H1 (cell line): ENCODE results near the gene ADAMTS16. TPM values are rescaled to one million over a fixed set of nuclear protein-coding genes. Genes with fewer than 3 reads are reported as not detected.

ENCODE experiments used
- CTCF ChIA-PET: fragments of 300-600 bp; sonication (Branson Sonifier 250); formaldehyde crosslinking; loops from one replicate; lab custom pipeline; 2021; ENCODE audit not compliant: partially characterized antibody; lab: Charles Lee
- POLR2A ChIA-PET: fragments of 300-600 bp; sonication (Branson Sonifier 250); formaldehyde crosslinking; loops from one replicate; lab custom pipeline; 2021; ENCODE audit warnings: inconsistent platforms; ENCODE audit not compliant: partially characterized antibody; lab: Charles Lee
- DNase-seq, 2 experiments: peaks; one replicate each; pipeline versions ENCODE4 v3.0.0 to v3.0.0-alpha.2; 2010 to 2022; ENCODE audit warnings: low spot score in 2 of 2, low read depth in 1 of 2, mixed read lengths in 1 of 2
- FAIRE-seq: peaks from 2 replicates; lab custom pipeline; 2011; peaks lifted over from hg19 to GRCh38; lab: Jason Lieb, UNC
- H2AFZ ChIP-seq: 2 replicates; pipeline ENCODE4 v1.8.1; 2012; ENCODE audit warnings: low read length, inconsistent platforms
- H2AK5ac ChIP-seq: 2 replicates; pipeline ENCODE4 v1.6.1; 2013; ENCODE audit warnings: low read depth, low read length
- H2BK120ac ChIP-seq: replicated peaks from 2 replicates; pipeline ENCODE3; 2013; ENCODE audit warnings: low read depth, low read length, inconsistent platforms
- H2BK12ac ChIP-seq: 2 replicates; pipeline ENCODE4 v1.6.1; 2013; ENCODE audit warnings: low read depth, low read length
- H2BK15ac ChIP-seq: 2 replicates; pipeline ENCODE4 v1.6.1; 2013; ENCODE audit warnings: low read length
- H2BK20ac ChIP-seq: 2 replicates; pipeline ENCODE4 v1.6.1; 2013; ENCODE audit warnings: low read length
- H2BK5ac ChIP-seq: 2 replicates; pipeline ENCODE4 v1.6.1; 2013; ENCODE audit warnings: low read depth, low read length
- H3K14ac ChIP-seq: 2 replicates; pipeline ENCODE4 v1.6.1; 2013; ENCODE audit warnings: inconsistent platforms; ENCODE audit not compliant: insufficient read length
- H3K18ac ChIP-seq: 2 replicates; pipeline ENCODE4 v1.6.1; 2013; ENCODE audit warnings: low read length; ENCODE audit errors: extremely low read depth
- H3K23ac ChIP-seq: 2 replicates; pipeline ENCODE4 v1.6.1; 2013; ENCODE audit warnings: inconsistent platforms; ENCODE audit not compliant: insufficient read length
- H3K23me2 ChIP-seq: 2 replicates; pipeline ENCODE4 v1.6.1; 2013; ENCODE audit warnings: low read depth, low read length
- H3K27ac ChIP-seq: 2 replicates; pipeline ENCODE4 v1.6.1; 2011; ENCODE audit warnings: low read depth, low read length, inconsistent platforms
- H3K27me3 ChIP-seq, 4 experiments: replicated peaks in 1 of 4; 1 replicate in 1 of 4; 2 replicates in 3 of 4; pipeline versions ENCODE4 v1.6.1 to v1.8.1; 2011 to 2013; ENCODE audit warnings: low read length in 3 of 4, mild to moderate bottlenecking in 3 of 4, inconsistent platforms in 2 of 4, mixed read lengths in 2 of 4, moderate library complexity in 1 of 4; ENCODE audit not compliant: control insufficient read depth in 3 of 4, insufficient read depth in 3 of 4; ENCODE audit errors: extremely low read depth in 1 of 4
- H3K36me3 ChIP-seq, 4 experiments: 2 replicates each; pipeline versions ENCODE4 v1.6.1 to v1.8.1; 2011 to 2013; ENCODE audit warnings: mild to moderate bottlenecking in 4 of 4, low read length in 3 of 4, moderate library complexity in 2 of 4, control low read depth in 1 of 4, inconsistent platforms in 1 of 4; ENCODE audit not compliant: insufficient read depth in 4 of 4, control insufficient read depth in 2 of 4
- H3K4ac ChIP-seq: replicated peaks from 2 replicates; pipeline ENCODE3; 2013; ENCODE audit warnings: low read length, low read depth, mixed read lengths, inconsistent platforms; ENCODE audit not compliant: insufficient read length
- H3K4me1 ChIP-seq, 4 experiments: replicated peaks in 1 of 4; 1 replicate in 1 of 4; 2 replicates in 3 of 4; pipeline versions ENCODE4 v1.6.1 to v1.8.1; 2011 to 2013; ENCODE audit warnings: low read length in 3 of 4, inconsistent platforms in 2 of 4, mixed read lengths in 1 of 4; ENCODE audit not compliant: insufficient read depth in 4 of 4, control insufficient read depth in 3 of 4
- H3K4me2 ChIP-seq, 2 experiments: 2 replicates each; pipeline versions ENCODE4 v1.6.1 to v1.8.1; 2011 to 2013; ENCODE audit warnings: low read depth in 2 of 2, low read length in 2 of 2, control low read depth in 1 of 2, inconsistent platforms in 1 of 2, mild to moderate bottlenecking in 1 of 2; ENCODE audit not compliant: insufficient read depth in 1 of 2
- H3K4me3 ChIP-seq, 4 experiments: fragments of 200-600, 300-600 bp in 1 of 4; sonication (generic), shearing (Covaris generic), sonication (Bioruptor Twin) in 1 of 4; 2 replicates each; pipeline versions ENCODE4 v1.5.1 to v1.8.1; 2011 to 2016; ENCODE audit warnings: low read length in 4 of 4, low read depth in 3 of 4, control low read depth in 2 of 4, inconsistent platforms in 2 of 4, mild to moderate bottlenecking in 2 of 4, mixed read lengths in 1 of 4, moderate library complexity in 1 of 4; ENCODE audit not compliant: insufficient read depth in 2 of 4; ENCODE audit errors: extremely low read depth in 1 of 4
- H3K56ac ChIP-seq: replicated peaks from 2 replicates; pipeline ENCODE3; 2013; ENCODE audit warnings: low read depth, mild to moderate bottlenecking, mixed read lengths, low read length, inconsistent platforms; ENCODE audit not compliant: insufficient read length
- H3K79me1 ChIP-seq: 2 replicates; pipeline ENCODE4 v1.6.1; 2013; ENCODE audit warnings: low read depth, low read length, control low read depth
- H3K79me2 ChIP-seq, 2 experiments: 2 replicates each; pipeline versions ENCODE4 v1.6.1 to v1.8.1; 2012 to 2013; ENCODE audit warnings: low read length in 2 of 2, mild to moderate bottlenecking in 2 of 2, inconsistent platforms in 1 of 2; ENCODE audit not compliant: insufficient read depth in 2 of 2, control insufficient read depth in 1 of 2
- H3K9ac ChIP-seq, 4 experiments: replicated peaks in 1 of 4; 1 replicate in 1 of 4; 2 replicates in 3 of 4; pipeline versions ENCODE4 v1.6.1 to v1.8.1; 2011 to 2013; ENCODE audit warnings: low read depth in 3 of 4, low read length in 3 of 4, control low read depth in 2 of 4, mild to moderate bottlenecking in 2 of 4, moderate library complexity in 2 of 4, inconsistent platforms in 1 of 4; ENCODE audit errors: extremely low read depth in 1 of 4
- H3K9me3 ChIP-seq, 2 experiments: 2 replicates each; pipeline versions ENCODE4 v1.6.1 to v1.8.1; 2012 to 2013; ENCODE audit warnings: mild to moderate bottlenecking in 2 of 2, moderate library complexity in 2 of 2, control low read depth in 1 of 2, inconsistent platforms in 1 of 2, low read depth in 1 of 2, low read length in 1 of 2, mixed read lengths in 1 of 2; ENCODE audit not compliant: insufficient read depth in 2 of 2
- H4K20me1 ChIP-seq, 2 experiments: replicated peaks in 1 of 2; 2 replicates each; pipeline versions ENCODE3 to v1.8.1; 2011 to 2013; ENCODE audit warnings: inconsistent platforms in 2 of 2, low read length in 2 of 2, mild to moderate bottlenecking in 1 of 2; ENCODE audit not compliant: insufficient read depth in 2 of 2, control insufficient read depth in 1 of 2
- H4K5ac ChIP-seq: 2 replicates; pipeline ENCODE4 v1.6.1; 2013; ENCODE audit warnings: low read length, low read depth, mixed read lengths, inconsistent platforms; ENCODE audit not compliant: insufficient read length
- H4K8ac ChIP-seq: 2 replicates; pipeline ENCODE4 v1.8.0; 2013; ENCODE audit warnings: mild to moderate bottlenecking, moderate library complexity, low read length, inconsistent platforms; ENCODE audit not compliant: insufficient read depth; ENCODE audit errors: extremely low read depth
- H4K91ac ChIP-seq: replicated peaks from 2 replicates; pipeline ENCODE3; 2013; ENCODE audit warnings: low read length, mixed read lengths, inconsistent platforms; ENCODE audit not compliant: insufficient read length
- ASH2L ChIP-seq: fragments of 200-600, 300-600 bp; sonication (generic); IDR thresholded peaks from one replicate; pipeline ENCODE4 v1.7.1; 2017; ENCODE audit warnings: low read length
- CEBPB ChIP-seq: IDR thresholded peaks from 2 replicates; pipeline ENCODE4 v1.6.1; 2012; ENCODE audit warnings: low read depth, low read length
- CTCF ChIP-seq, 3 experiments: IDR thresholded peaks; 1 replicate in 2 of 3; 2 replicates in 1 of 3; pipeline versions ENCODE4 v1.5.1 to v1.6.1; 2011; ENCODE audit warnings: low read length in 3 of 3, mild to moderate bottlenecking in 3 of 3, inconsistent platforms in 2 of 3, low read depth in 1 of 3, moderate library complexity in 1 of 3; ENCODE audit not compliant: insufficient read depth in 1 of 3; ENCODE audit errors: control extremely low read depth in 1 of 3
- MAFK ChIP-seq: IDR thresholded peaks from 2 replicates; pipeline ENCODE4 v1.6.1; 2012; ENCODE audit warnings: low read depth, mild to moderate bottlenecking, improper control_type of control experiment, low read length
- NANOG ChIP-seq: IDR thresholded peaks from 2 replicates; pipeline ENCODE4 v1.6.1; 2011; ENCODE audit warnings: low read length, low read depth, mild to moderate bottlenecking, inconsistent platforms; ENCODE audit not compliant: insufficient read depth, poor library complexity, severe bottlenecking
- POLR2A ChIP-seq, 2 experiments: IDR thresholded peaks; 1 replicate in 1 of 2; 2 replicates in 1 of 2; pipeline ENCODE4 v1.6.1; 2011; ENCODE audit warnings: low read depth in 2 of 2, low read length in 2 of 2, mild to moderate bottlenecking in 2 of 2; ENCODE audit errors: control extremely low read depth in 1 of 2
- POU5F1 ChIP-seq: IDR thresholded peaks from 2 replicates; pipeline ENCODE4 v1.6.1; 2011; ENCODE audit warnings: low read depth, mild to moderate bottlenecking, low read length, moderate library complexity
- SIX5 ChIP-seq: IDR thresholded peaks from 2 replicates; pipeline ENCODE4 v1.6.1; 2011; ENCODE audit warnings: mild to moderate bottlenecking, low read depth, low read length
- SP2 ChIP-seq: IDR thresholded peaks from 2 replicates; pipeline ENCODE4 v1.6.1; 2012; ENCODE audit warnings: mild to moderate bottlenecking, low read length, inconsistent platforms
- TAF1 ChIP-seq: IDR thresholded peaks from 2 replicates; pipeline ENCODE4 v1.6.1; 2011; ENCODE audit warnings: mild to moderate bottlenecking, low read depth, low read length
- polyA plus RNA-seq, 7 experiments: library from polyadenylated mRNA; depleted of rRNA in 3 of 7; stranded (reverse) in 5 of 7; unstranded in 2 of 7; fragments of >200 nt in 5 of 7; fragments of 200-250 nt in 2 of 7; gene quantifications; 1 replicate in 5 of 7; 2 replicates in 1 of 7; 4 replicates in 1 of 7; pipeline versions ENCODE4 v1.2.1 to v1.2.3, GENCODE V29; 2011 to 2013; ENCODE audit warnings: missing spikeins in 2 of 7, mixed read lengths in 2 of 7
- total RNA-seq: library from RNA; stranded (reverse); fragmentation: NEBNext Ultra II Directional; extraction: Animal tissue kit (Norgen Biotek cat#: 25700); gene quantifications from 2 replicates; pipeline ENCODE4 v1.2.1, GENCODE V29; 2021

ADAMTS16 gene
- total and polyA plus RNA-seq, 2 of the 8 experiments (the other 6 are each of a cell fraction or from before 2014, with no cell fraction given) = 3.7 to 16.0 TPM

DNA sequence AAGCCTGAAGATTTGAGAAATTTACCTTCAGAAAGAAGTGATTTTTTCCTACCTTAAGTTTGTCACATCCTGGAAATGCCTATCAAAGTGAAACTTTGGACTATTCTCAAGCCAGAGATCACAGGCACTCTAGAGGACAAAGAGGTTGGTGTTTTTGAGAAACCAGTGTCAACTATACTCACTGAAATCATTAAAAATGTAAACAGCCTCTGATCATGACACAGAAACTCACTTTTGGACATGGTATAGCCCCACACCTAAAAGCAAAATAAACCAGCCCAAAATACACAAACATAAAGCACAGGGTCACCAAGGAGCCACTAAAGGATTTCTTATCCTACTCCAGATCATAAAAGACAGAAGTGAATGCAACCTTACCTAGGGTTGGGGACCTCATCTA is 216.6 kb downstream of the ADAMTS16 start:
- H3K4me3 ChIP-seq = no peak overlapping the region
- peaks cover 3% of the 10 kb centered on the region; the same call in 1 of the 2 replicates for H3K23me2 ChIP-seq
- no peaks in the 10 kb centered on the region for H3K36me3 ChIP-seq
- H4K8ac ChIP-seq = no peak overlapping the region
- DNase-seq (no peak), FAIRE-seq (no peak)
- no peak overlapping the region for H3K9ac ChIP-seq
- H3K79me2 ChIP-seq = no peaks in the 10 kb centered on the region
- ChIA-PET POLR2A (no interaction called here), CTCF (interaction anchor here (1.0 to 1.8 kb wide), 2 partner anchors 39 to 64 kb away, joined by 3 to 5 read pairs; no protein-coding TSS in a partner anchor)
- no peak overlapping the region for H3K4ac ChIP-seq
- H2BK15ac ChIP-seq = no peak overlapping the region
- H3K79me1 ChIP-seq = peaks cover 3% of the 10 kb centered on the region
- H4K5ac ChIP-seq = no peak overlapping the region
- peaks cover 0 to 3% of the 10 kb centered on the region in 2 experiments for H4K20me1 ChIP-seq
- H3K4me1 ChIP-seq = peaks cover 0 to 7% (median 0%) of the 10 kb centered on the region in 4 experiments; a peak in 2 of 7 replicates
- no peak overlapping the region; the same call in 1 of the 2 replicates for H3K27ac ChIP-seq
- no peak overlapping the region for H2AFZ ChIP-seq
- no peak overlapping the region for H2AK5ac ChIP-seq
- H2BK12ac ChIP-seq = no peak overlapping the region
- H2BK5ac ChIP-seq = no peak overlapping the region
- H3K4me2 ChIP-seq = no peak overlapping the region
- H3K9me3 ChIP-seq = no peaks in the 10 kb centered on the region
- H3K14ac ChIP-seq = no peak overlapping the region
- no peak overlapping the region for H3K23ac ChIP-seq
- no peak overlapping the region for H3K18ac ChIP-seq
- H2BK20ac ChIP-seq = no peak overlapping the region
- H3K27me3 ChIP-seq = no peaks in the 10 kb centered on the region; a peak in 1 of 7 replicates
- no peak overlapping the region for H2BK120ac ChIP-seq
- H4K91ac ChIP-seq = no peak overlapping the region
- no peak overlapping the region for H3K56ac ChIP-seq
- TF ChIP-seq POLR2A (IDR thresholded peaks at IDR 0.05; ENCODE audit: control extremely low read depth in 1 of 2, low read depth in 2 of 2, low read length in 2 of 2) (no peak), TAF1 (no peak), POU5F1 (no peak), SP2 (no peak), ASH2L (no peak), MAFK (no peak), CTCF (IDR thresholded peaks at IDR 0.05; ENCODE audit: control extremely low read depth in 1 of 3, insufficient read depth in 1 of 3, low read depth in 1 of 3, low read length in 3 of 3) (no peak), CEBPB (no peak), NANOG (no peak), SIX5 (no peak)
